WTC11 (cell line): ENCODE measurements around the gene POLR3A. TPM values are rescaled to one million over a fixed set of nuclear protein-coding genes. Genes with fewer than 3 reads are reported as not detected.

Source experiments
- ATAC-seq: fragments of 200-7000 bp; cut with Tn5 transposase; 2 replicates; pipeline ENCODE4 v1.10.0; 2021; ENCODE audit warnings: mild to moderate bottlenecking, moderate library complexity
- CTCF ChIA-PET: fragments of 300-600 bp; sonication (Branson Sonifier 250); formaldehyde crosslinking; loops from one replicate; lab custom pipeline; 2021; ENCODE audit warnings: antibody characterized with exemption; lab: Charles Lee
- POLR2A ChIA-PET: fragments of 350-600 bp; sonication (Branson Sonifier 250); formaldehyde crosslinking; loops from one replicate; lab custom pipeline; 2021; ENCODE audit warnings: antibody characterized with exemption; lab: Charles Lee
- DNase-seq: peaks from one replicate; pipeline ENCODE4 v3.0.0; 2021; ENCODE audit warnings: low spot score
- H3K27ac Mint-ChIP-seq: 2 replicates; pipeline ENCODE4 v1.8.0; 2021; ENCODE audit warnings: mixed read lengths
- H3K27me3 Mint-ChIP-seq: 2 replicates; pipeline ENCODE4 v1.8.0; 2021; ENCODE audit warnings: low read depth, mild to moderate bottlenecking, moderate library complexity, mixed read lengths
- H3K36me3 Mint-ChIP-seq: 2 replicates; pipeline ENCODE4 v1.8.0; 2021; ENCODE audit warnings: mixed read lengths
- H3K4me1 Mint-ChIP-seq: 2 replicates; pipeline ENCODE4 v1.8.0; 2022; ENCODE audit warnings: mixed read lengths
- H3K4me3 Mint-ChIP-seq: 2 replicates; pipeline ENCODE4 v1.8.0; 2021; ENCODE audit warnings: mild to moderate bottlenecking, moderate library complexity, mixed read lengths
- H3K9me3 Mint-ChIP-seq: 2 replicates; pipeline ENCODE4 v1.8.0; 2021; ENCODE audit warnings: mixed read lengths
- AR ChIP-seq: fragments of 250-450 bp; sonication (Bioruptor Pico); IDR thresholded peaks from 2 replicates; pipeline ENCODE4 v1.9.0; 2021; ENCODE audit warnings: mild to moderate bottlenecking
- CBFB ChIP-seq: sonication (generic); formaldehyde crosslinking; IDR thresholded peaks from 2 replicates; pipeline ENCODE4 v1.8.1; 2022; ENCODE audit warnings: mild to moderate bottlenecking, low read depth, missing genetic modification reagents
- E2F4 ChIP-seq: sonication (generic); formaldehyde crosslinking; IDR thresholded peaks from 2 replicates; pipeline ENCODE4 v1.8.1; 2022; ENCODE audit warnings: low read depth, mild to moderate bottlenecking, moderate library complexity, missing genetic modification reagents, borderline replicate concordance
- ESRRA ChIP-seq: sonication (generic); formaldehyde crosslinking; IDR thresholded peaks from 2 replicates; pipeline ENCODE4 v1.8.1; 2022; ENCODE audit warnings: mild to moderate bottlenecking, missing genetic modification reagents, borderline replicate concordance
- GABPB1 ChIP-seq: sonication (generic); formaldehyde crosslinking; IDR thresholded peaks from 2 replicates; pipeline ENCODE4 v1.8.1; 2023; ENCODE audit warnings: mild to moderate bottlenecking, missing genetic modification reagents
- GTF2I ChIP-seq: fragments of 250-450 bp; sonication (Bioruptor Pico); conservative IDR thresholded peaks from 2 replicates; pipeline ENCODE4 v1.4.0; 2021; ENCODE audit warnings: mild to moderate bottlenecking
- JAZF1 ChIP-seq: fragments of 250-450 bp; sonication (Bioruptor Pico); IDR thresholded peaks from 2 replicates; pipeline ENCODE4 v1.9.0; 2021; ENCODE audit warnings: moderate library complexity, mild to moderate bottlenecking, inconsistent platforms
- JUN ChIP-seq: sonication (generic); formaldehyde crosslinking; IDR thresholded peaks from 2 replicates; pipeline ENCODE4 v1.8.0; 2023; ENCODE audit warnings: mild to moderate bottlenecking, missing genetic modification reagents
- KAT7 ChIP-seq: sonication (generic); formaldehyde crosslinking; IDR thresholded peaks from 2 replicates; pipeline ENCODE4 v1.8.1; 2023; ENCODE audit warnings: missing genetic modification reagents, mild to moderate bottlenecking, borderline replicate concordance
- NFE2L1 ChIP-seq: sonication (generic); formaldehyde crosslinking; IDR thresholded peaks from 2 replicates; pipeline ENCODE4 v1.8.1; 2023; ENCODE audit warnings: missing genetic modification reagents
- OVOL2 ChIP-seq: fragments of 250-450 bp; sonication (Bioruptor Pico); IDR thresholded peaks from 2 replicates; pipeline ENCODE4 v1.9.0; 2021; ENCODE audit warnings: mild to moderate bottlenecking, borderline replicate concordance
- RORB ChIP-seq: fragments of 250-450 bp; sonication (Bioruptor Pico); IDR thresholded peaks from 2 replicates; pipeline ENCODE4 v1.9.0; 2021; ENCODE audit warnings: mild to moderate bottlenecking
- SMAD4 ChIP-seq: sonication (generic); formaldehyde crosslinking; IDR thresholded peaks from 2 replicates; pipeline ENCODE4 v1.8.0; 2022; ENCODE audit warnings: mild to moderate bottlenecking, missing genetic modification reagents
- SP1 ChIP-seq: sonication (generic); formaldehyde crosslinking; conservative IDR thresholded peaks from 2 replicates; pipeline ENCODE4 v1.8.1; 2022; ENCODE audit warnings: missing genetic modification reagents
- ZNF138 ChIP-seq: sonication (generic); formaldehyde crosslinking; conservative IDR thresholded peaks from 2 replicates; pipeline ENCODE4 v1.8.1; 2022; ENCODE audit warnings: mild to moderate bottlenecking, moderate library complexity, missing genetic modification reagents
- ZNF423 ChIP-seq: fragments of 250-450 bp; sonication (Bioruptor Pico); IDR thresholded peaks from 2 replicates; pipeline ENCODE4 v2.1.2; 2022; ENCODE audit warnings: mild to moderate bottlenecking, moderate library complexity
- total RNA-seq: library from RNA; stranded (reverse); gene quantifications from 3 replicates; pipeline ENCODE4 v1.2.3, GENCODE V29; 2021
- TF ChIP-seq, protein P1 (sequence below): fragments of 250-450 bp; sonication (Bioruptor Pico); conservative IDR thresholded peaks from 2 replicates; pipeline ENCODE4 v1.9.0; 2021; ENCODE audit warnings: mild to moderate bottlenecking
- TF ChIP-seq, protein P2 (sequence below): sonication (generic); formaldehyde crosslinking; IDR thresholded peaks from 2 replicates; pipeline ENCODE4 v1.8.0; 2022; ENCODE audit warnings: mild to moderate bottlenecking, missing genetic modification reagents
- TF ChIP-seq, protein P3 (sequence below): sonication (generic); formaldehyde crosslinking; IDR thresholded peaks from 2 replicates; pipeline ENCODE4 v1.8.1; 2022; ENCODE audit warnings: low read depth, missing genetic modification reagents, borderline replicate concordance
- TF ChIP-seq, protein P4 (sequence below): fragments of 250-450 bp; sonication (Bioruptor Pico); IDR thresholded peaks from 2 replicates; pipeline ENCODE4 v2.1.2; 2022; ENCODE audit warnings: mild to moderate bottlenecking, moderate library complexity

POLR3A gene
- total RNA-seq, 1 experiment from 2014 or later: 32.2 TPM

DNA sequence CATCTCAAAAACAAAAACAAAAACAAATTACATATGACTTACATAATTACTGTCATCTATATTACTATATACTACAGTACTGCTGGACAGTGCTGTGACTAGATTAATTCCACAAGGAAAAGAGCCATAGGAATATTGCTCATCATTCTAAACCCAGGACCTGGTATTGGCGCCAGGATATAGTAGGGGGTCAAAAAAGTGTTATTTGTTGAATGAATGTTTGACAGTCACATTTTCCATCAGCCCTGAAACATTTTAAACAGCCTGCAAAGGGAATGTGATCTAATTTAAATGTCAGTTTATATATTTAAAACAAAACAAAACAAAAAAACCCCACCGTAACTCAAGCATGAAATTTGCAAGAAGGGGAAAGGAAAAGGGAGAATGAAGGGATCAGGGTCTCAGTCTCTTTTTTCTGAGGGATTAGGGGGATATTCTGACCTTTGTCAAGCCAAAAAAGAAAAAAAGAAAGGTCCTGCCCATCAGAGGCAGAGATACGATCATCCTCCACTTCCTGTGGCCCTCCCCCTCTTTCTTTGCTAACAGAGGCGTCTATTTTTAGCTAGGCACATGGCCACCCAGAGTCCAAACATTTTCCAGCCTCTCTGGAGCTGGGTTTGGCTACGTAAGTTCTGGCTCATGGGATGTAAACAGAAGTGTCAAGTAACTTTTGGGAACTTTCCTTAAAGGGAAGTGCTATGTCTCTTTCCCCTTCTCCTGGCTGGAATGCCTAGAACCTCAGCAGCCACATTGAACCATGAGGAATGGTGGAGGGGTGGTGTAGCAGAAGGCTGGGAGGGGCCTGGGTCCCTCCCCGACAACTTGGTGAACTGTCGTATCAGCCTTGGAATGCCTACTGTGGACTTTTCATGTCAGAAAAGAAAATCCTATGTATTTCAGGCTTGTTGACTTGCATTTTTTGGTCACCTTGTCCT, 58.2 kb downstream of the POLR3A start:
- Mint-ChIP-seq H3K4me1 (peaks cover 20% of the 10 kb centered on the region), H3K9me3 (no peaks in the 10 kb centered on the region), H3K4me3 (no peak overlapping the region), H3K36me3 (no peaks in the 10 kb centered on the region), H3K27me3 (no peaks in the 10 kb centered on the region), H3K27ac (peak overlapping the region; percentile 81)
- peak; percentile 11 for ATAC-seq
- TF ChIP-seq, protein P1, sequence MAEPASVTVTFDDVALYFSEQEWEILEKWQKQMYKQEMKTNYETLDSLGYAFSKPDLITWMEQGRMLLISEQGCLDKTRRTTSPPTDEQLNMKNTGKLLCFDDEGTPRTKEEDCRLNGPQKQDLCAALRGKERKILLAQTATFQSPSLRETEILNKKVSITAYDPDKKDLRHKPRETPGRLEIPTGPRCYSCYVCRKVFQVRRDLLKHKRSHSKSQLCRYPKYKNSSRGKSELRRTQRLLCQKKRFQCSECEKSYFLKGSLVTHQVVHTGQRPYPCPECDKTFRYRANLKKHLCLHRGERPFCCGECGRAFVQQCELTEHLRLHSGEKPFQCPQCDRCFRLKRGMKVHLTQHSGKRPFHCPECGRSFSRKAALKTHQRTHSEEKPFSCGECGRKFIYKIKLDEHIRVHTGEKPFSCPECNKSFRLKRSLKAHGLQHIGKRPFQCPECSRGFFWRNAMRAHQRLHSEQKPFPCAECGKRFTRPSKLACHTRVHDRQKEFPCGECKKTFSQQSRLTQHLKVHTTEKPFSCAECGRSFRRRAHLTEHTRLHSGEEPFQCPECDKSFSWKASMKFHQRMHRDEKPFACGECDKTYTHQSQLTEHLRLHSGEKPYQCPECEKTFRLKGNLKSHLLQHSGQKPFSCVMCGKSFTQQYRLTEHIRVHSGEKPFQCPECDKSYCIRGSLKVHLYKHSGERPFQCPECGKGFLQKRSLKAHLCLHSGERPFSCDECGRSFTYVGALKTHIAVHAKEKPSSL: 0 out of 2 replicates have a peak, but pooled peaks have one; percentile 24
- TF ChIP-seq ESRRA (CRISPR knock-in tag) (no peak), GTF2I (CRISPR knock-in tag) (0 out of 2 replicates have a peak, but pooled peaks have one; percentile 31)
- CTCF ChIA-PET: interaction anchor here (0.6 to 1.4 kb wide), 3 partner anchors 17 to 158 kb away, joined by 3 to 5 read pairs (median 3); no protein-coding TSS in a partner anchor
- POLR2A ChIA-PET: no interaction called here
- DNase-seq: no peak

GRCh38 chr10:77969114-77969513, 60.2 kb downstream of the POLR3A start:
- Mint-ChIP-seq H3K9me3 (peaks cover 12% of the 10 kb centered on the region), H3K27me3 (no peaks in the 10 kb centered on the region; the same call in 1 of the 2 replicates), H3K4me3 (no peak overlapping the region), H3K4me1 (peaks cover 11% of the 10 kb centered on the region), H3K36me3 (peaks cover 11% of the 10 kb centered on the region), H3K27ac (no peak overlapping the region)
- TF ChIP-seq KAT7 (CRISPR knock-in tag) (no peak), E2F4 (CRISPR knock-in tag) (no peak), CBFB (CRISPR knock-in tag) (no peak), AR (CRISPR knock-in tag) (no peak), OVOL2 (no peak), JAZF1 (CRISPR knock-in tag) (no peak), SP1 (CRISPR knock-in tag) (no peak), SMAD4 (CRISPR knock-in tag) (no peak), ZNF138 (CRISPR knock-in tag) (no peak)
- TF ChIP-seq, protein P2, sequence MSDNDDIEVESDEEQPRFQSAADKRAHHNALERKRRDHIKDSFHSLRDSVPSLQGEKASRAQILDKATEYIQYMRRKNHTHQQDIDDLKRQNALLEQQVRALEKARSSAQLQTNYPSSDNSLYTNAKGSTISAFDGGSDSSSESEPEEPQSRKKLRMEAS (CRISPR knock-in tag): no peak
- ChIA-PET POLR2A (no interaction called here), CTCF (interaction anchor here (2.5 kb wide), 1 partner anchor 79 kb away, joined by 15 read pairs; no protein-coding TSS in a partner anchor)
- no peak for ATAC-seq
- no peak for DNase-seq

DNA sequence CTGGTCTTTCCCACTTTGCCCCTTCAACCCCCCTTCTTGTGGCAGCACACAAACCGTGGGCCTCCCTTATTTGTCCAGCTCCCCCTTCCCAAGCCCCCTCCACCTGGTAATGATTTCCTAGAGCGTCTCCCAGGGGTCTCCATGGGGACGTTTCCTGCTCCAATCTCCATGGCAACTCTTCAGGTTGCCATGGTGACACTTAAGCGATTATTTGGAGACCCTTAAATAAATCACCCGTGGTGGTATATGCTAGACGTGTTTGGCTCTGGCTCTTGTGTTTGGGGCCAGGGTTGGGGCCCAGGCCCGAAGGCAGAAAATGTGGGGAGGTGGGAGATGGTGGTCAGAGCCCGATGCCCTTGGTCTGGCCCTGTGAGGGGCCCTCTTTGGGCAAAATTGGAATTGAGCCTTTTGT, 61.7 kb downstream of the POLR3A start:
- ATAC-seq (no peak), DNase-seq (no peak)
- Mint-ChIP-seq H3K36me3 (peaks cover 19% of the 10 kb centered on the region), H3K27ac (0 out of 2 replicates have a peak overlapping the region, but pooled peaks have one; percentile 30), H3K27me3 (no peaks in the 10 kb centered on the region; the same call in 1 of the 2 replicates), H3K4me3 (no peak overlapping the region), H3K4me1 (peaks cover 13% of the 10 kb centered on the region), H3K9me3 (peaks cover 21% of the 10 kb centered on the region)
- CTCF ChIA-PET: interaction anchor here (0.9 to 2.6 kb wide), 2 partner anchors 33 to 78 kb away, joined by 4 to 11 read pairs; no protein-coding TSS in a partner anchor
- POLR2A ChIA-PET: no interaction called here
- TF ChIP-seq GABPB1 (CRISPR knock-in tag) (no peak), RORB (no peak), E2F4 (CRISPR knock-in tag) (no peak), JAZF1 (CRISPR knock-in tag) (no peak), SMAD4 (CRISPR knock-in tag) (no peak), JUN (CRISPR knock-in tag) (no peak), NFE2L1 (CRISPR knock-in tag) (no peak), ZNF423 (no peak)
- TF ChIP-seq, protein P3, sequence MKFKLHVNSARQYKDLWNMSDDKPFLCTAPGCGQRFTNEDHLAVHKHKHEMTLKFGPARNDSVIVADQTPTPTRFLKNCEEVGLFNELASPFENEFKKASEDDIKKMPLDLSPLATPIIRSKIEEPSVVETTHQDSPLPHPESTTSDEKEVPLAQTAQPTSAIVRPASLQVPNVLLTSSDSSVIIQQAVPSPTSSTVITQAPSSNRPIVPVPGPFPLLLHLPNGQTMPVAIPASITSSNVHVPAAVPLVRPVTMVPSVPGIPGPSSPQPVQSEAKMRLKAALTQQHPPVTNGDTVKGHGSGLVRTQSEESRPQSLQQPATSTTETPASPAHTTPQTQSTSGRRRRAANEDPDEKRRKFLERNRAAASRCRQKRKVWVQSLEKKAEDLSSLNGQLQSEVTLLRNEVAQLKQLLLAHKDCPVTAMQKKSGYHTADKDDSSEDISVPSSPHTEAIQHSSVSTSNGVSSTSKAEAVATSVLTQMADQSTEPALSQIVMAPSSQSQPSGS: no peak
- TF ChIP-seq, protein P4, sequence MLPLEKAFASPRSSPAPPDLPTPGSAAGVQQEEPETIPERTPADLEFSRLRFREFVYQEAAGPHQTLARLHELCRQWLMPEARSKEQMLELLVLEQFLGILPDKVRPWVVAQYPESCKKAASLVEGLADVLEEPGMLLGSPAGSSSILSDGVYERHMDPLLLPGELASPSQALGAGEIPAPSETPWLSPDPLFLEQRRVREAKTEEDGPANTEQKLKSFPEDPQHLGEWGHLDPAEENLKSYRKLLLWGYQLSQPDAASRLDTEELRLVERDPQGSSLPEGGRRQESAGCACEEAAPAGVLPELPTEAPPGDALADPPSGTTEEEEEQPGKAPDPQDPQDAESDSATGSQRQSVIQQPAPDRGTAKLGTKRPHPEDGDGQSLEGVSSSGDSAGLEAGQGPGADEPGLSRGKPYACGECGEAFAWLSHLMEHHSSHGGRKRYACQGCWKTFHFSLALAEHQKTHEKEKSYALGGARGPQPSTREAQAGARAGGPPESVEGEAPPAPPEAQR (CRISPR knock-in tag): no peak
